GM19043 (cell line): ENCODE results near the gene KRT10.
"Not testable (repeated sequence)": the region's sequence is repeated elsewhere in the genome, so short reads cannot be mapped to it uniquely, and the experiment has no call there.

Experiments
- ATAC-seq: cut with Tn5 transposase; IDR thresholded peaks from one replicate; pipeline ENCODE4 v1.9.1; 2021; ENCODE audit warnings: low read depth; ENCODE audit not compliant: unreplicated experiment

Gene KRT10

DNA sequence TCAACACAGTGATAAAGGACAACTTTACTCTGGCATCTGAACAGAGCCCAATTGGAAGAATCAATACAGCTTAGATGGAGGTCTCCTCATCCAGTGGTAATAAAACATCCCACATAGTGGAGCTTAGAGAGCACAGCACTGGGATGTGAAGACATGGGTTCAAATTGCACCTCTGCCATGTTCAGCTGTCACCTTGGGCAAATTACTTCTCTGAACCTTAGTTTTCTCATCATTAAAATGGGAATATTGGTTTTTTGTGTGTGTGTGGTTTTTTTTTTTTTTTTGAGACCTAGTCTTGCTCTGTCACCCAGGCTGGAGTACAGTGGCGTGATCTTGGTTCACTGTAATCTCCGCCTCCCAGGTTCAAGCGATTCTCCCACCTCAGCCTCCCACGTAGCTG lies 13.6 kb upstream of the KRT10 start:
- ATAC-seq = no peak

DNA sequence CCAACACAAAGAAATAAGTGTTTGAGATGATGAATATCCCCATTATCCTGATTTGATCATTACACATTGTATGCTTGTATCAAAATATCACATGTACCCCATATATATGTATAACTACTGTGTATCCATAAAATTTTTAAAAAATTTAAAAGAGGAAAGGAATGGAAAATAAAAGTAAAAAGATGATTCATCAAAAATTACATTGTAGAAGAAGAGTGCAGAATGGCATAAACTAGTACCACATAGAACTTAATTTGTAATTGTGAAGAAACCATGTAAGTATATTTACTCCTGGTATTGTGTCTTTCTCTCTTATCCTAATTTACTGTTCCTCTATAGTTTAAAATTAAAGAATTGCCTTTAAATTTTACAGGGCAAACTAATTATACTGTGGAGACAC lies 11.5 kb upstream of the KRT10 start:
- no peak for ATAC-seq

DNA sequence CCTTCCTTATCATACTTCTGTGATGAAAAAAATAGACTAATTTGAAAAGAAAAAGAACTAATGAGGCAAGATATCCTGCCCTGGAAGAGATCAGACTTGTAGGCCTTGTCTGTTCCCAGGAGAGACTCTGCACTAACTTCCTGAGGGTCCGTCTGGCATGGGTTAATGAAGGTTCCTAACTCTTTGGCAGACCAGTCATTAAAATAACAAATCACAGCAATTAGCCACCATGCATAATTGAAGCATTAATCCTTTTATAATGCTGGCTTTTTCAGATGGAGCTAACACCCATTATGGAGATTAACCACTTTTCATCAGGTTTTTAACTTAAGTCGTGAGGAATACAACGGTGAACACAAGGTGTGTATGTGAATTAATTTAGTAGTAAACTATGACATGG lies 10.4 kb upstream of the KRT10 start:
- no peak for ATAC-seq

DNA sequence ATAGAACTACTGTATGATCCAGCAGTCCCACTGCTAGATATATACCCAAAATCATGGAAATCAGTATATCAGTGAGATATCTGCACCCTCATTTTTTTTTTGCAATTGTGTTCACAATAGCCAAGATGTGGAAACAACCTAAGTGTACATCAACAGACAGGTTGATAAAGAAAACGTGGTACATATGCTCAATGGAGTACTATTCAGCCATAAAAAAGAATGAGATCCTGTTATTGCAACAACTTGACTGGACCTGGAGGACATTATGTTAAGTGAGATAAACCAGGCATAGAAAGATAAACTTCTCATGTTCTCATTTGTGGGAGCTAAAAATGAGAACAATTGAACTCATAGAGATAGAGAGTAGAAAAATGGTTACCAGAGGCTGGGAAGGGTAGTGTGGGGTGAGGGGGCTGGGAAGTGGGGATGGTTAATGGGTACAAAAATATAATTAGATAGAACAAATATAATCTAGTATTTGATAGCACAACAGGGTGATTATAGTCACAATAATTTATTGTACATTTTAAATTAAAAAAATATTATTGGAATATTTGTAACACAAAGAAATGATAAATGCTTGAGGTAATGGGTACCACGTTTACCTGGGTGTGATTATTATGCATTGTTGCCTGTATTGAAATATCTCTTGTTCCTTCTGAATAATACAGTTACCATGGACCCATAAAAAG lies 7.8 kb upstream of the KRT10 start:
- ATAC-seq = no peak

DNA sequence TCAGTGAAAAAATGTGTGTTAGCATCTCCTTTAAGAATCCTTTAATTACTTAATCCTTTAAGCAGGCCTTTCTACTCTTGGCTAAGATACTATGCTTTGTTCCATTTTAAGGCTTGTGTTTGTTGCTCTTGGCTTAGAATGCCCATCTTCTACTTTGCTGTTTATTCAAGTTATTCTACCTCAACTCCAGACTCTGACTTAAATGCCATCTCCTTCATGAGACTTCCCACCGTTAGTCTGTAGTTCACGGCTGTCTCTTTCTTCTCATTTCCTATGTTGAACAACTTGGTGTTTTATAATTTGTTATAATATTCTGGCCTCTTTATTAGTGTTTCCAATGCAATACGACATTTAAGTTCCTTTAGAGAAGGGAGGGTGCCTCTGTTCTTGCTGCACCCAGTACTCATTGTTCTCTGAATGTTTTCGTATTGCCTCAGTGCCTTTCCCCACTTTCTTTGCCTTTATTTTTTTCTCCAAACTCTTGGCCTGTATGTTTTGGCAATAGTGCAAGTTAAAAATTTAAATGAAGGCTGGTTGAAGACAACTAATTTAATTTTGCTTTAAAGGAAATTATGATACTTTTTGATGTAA lies 6.1 kb upstream of the KRT10 start:
- ATAC-seq = no peak

DNA sequence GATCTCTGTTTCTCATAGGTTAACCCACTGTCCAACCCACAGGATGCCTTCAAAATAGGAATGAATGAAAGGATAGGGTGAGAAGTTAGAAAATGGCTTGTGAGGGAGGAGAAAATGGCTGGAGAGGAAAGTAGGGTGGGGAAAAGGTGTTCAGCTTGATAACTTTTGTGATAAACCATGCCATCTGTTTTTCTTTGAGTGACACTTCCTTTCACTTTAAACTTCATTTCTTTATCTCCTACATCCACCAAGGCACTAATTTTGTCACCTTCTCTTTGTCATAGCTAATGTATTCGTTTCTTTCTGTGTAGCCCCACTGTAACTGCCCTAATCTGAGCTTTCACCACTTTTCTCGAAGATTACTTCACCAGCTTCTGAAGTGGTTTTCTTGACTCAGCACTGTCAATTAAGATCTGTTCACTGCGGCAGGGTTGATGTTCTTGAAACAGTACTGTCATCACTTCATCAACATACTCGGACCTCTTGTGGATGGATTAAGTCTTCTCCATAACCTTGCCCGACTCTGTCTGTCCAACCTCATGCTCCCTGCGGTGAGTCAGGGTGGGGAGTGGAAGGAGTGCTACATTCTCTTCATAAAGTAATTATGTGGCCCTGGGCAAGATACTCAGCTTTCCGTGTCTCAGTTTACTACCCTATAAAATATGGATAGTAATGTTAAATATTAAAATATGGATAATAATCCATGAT lies 5.5 kb upstream of the KRT10 start:
- ATAC-seq = no peak

DNA sequence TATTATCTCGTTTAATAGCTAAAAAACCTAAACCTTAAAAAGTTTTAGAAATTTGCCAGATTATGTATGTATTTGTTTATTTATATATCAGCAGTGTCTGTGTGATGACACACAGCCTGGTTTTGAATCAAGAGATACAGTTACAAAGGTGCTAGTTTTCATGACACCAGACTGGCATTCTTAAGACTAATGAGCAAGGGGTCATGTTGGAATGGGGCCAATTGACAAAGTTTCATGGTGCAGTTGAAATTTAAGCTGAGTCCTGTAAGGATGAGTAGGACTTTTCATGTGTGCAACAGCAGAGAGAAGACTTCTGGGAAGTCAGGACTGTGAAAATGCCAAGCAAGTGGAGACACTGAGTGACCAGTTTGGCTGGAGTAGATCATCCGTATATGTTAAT lies 3.2 kb upstream of the KRT10 start:
- no peak for ATAC-seq

DNA sequence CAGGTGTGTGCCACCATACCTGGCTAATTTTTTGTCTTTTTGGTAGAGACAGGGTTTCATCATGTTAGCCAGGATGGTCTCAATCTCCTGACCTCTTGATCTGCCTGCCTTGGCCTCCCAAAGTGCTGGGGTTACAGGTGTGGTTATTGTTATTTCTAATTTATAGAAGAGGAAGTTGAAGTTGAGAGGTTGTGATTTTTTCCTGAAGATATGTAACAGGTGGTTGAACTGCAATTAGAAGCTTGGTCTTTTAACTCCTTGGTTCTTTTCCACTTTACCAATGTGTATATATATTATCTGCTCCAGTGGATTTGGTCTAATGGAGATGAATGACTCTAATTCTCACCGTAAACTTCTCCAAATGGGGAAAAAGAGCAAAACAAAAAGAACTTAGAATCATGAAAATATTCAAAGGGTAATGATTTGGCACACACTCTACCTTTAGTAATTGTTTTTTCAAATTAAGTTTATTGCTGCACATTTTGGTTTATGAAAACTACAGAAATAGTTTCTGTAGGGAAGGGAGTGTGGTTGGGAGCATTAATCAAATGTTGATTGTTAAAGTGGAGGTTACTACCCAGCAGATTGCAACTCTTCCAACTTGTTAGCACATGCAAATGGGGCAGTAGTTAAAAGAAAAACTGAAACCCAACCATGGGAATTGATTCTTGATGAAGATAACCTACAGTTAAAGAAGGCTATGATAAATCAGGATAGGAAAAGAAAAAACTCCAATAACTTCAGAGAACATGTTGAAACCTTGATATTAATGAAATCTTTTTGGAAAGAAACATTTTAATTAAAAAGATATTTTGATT lies 1.8 kb upstream of the KRT10 start:
- ATAC-seq = no peak

DNA sequence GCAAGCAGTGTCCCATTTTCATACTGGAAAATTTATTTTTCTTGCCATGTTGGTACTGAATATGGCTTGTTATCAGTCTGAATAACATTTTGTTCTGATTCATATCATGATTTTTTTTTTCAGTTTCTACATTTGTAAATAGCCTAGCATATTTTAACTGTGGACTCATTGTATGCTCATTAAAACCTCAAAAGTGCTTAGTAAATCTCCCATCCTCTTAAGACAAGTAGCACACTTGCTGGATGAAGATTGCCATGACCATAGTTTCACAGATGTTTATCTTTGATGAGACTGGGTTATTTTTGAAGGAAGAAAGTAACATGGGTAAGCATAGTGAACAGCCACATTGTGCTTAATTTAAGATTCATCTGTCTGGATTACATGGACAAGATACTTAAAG lies 878 bp downstream of the KRT10 start:
- ATAC-seq = no peak

DNA sequence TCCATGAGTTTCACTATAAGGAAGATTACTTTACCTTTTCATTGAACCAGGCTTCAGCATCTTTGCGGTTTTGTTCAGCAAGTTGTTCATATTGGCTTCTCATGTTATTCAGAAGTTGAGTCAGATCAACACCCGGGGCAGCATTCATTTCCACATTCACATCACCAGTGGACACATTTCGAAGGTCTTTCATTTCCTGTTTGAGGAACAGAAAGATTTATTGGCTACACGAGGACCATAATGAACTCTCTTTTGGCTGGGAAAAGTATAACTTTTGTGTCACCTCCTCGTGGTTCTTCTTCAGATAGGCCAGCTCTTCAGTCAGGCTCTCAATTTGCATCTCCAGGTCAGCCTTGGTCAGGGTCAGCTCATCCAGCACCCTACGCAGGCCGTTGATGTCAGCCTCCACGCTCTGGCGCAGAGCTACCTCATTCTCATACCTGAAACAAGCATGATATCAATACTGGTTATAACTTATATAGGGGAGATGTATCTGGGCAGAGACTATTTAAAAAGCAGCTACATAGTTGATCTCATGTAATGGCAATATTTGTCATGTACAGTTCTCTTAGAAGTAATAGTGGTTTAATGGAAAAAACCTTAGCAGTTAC lies 2.1 kb downstream of the KRT10 start:
- no peak for ATAC-seq

DNA sequence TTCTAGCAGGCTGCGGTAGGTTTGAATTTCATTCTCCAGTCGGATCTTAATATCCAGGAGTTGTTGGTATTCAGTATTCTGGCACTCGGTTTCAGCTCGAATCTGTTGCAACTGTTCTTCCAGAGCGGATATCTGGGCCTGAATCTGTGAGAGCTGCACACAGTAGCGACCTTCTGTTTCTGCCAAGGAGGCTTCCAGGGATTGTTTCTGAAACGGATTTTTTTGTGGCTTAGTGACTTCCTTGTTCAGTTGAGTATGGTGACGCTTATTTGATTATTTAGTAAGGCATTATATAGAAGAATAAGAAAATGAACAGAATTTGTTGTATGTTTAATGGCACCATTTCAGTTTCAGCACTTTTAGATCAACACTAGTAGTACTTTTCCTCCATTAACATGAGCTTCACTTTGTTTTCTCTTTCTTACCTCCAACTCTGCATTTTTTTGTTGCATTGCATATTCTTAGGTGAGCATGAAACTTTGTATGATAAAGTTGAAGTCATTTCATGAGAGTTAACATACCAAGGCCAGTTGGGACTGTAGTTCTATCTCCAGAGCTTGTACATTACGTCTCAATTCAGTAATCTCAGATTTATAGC lies 2.8 kb downstream of the KRT10 start:
- no peak for ATAC-seq

DNA sequence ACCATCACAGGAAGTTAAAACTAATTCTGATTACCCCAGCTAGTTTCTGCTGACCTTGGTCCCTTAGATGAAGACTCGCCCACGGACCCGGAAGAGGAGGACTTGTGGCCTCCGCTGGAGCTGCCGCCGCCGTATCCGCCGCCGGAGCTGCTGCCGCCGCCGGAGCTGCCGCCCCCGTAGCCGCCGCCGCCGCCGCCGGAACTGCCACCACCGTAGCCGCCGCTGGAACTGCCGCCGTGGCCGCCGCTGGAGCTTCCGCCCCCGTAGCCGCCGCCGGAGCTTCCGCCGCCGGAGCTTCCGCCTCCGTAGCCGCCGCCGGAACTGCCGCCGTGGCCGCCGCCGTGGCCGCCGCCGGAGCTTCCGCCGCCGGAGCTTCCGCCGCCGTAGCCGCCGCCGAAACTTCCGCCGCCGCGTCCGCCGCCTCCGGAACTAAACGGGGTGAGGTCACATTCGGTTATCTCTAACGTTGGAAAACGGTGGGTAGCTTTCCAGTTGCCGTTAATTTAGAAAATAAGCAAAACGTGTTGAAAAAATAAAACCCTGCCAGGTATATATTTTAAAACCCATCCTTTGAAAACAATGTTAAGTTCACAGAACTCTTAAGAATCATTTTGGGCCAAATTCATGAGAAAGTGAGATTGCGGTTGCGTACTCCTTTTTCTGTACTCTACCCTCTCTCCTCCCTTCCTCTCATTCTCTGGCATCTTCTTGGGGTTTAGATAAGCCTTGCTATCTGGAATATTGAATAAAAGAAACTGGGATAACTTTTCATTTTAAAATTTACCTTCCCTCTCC lies 3.5 kb downstream of the KRT10 start:
- ATAC-seq = no peak

DNA sequence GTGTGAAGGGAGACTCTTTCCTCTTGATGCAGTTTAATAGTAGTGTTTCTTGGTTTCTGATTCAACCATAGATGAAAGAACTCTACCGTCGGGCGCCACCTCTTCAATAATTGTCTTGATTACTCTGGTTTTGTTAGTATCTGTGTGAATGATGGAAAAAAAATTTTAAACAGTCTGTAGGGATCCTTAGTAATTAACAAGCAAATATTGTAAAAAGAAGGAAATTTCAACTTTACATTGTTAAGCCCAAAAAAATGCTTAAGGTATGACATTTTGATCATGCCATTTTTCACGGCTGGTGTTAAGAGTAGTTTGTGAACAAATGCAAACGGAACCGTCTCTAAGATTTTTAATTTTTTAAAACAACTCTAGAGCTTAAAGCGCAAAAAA lies 4.1 kb downstream of the KRT10 start:
- ATAC-seq = no peak

DNA sequence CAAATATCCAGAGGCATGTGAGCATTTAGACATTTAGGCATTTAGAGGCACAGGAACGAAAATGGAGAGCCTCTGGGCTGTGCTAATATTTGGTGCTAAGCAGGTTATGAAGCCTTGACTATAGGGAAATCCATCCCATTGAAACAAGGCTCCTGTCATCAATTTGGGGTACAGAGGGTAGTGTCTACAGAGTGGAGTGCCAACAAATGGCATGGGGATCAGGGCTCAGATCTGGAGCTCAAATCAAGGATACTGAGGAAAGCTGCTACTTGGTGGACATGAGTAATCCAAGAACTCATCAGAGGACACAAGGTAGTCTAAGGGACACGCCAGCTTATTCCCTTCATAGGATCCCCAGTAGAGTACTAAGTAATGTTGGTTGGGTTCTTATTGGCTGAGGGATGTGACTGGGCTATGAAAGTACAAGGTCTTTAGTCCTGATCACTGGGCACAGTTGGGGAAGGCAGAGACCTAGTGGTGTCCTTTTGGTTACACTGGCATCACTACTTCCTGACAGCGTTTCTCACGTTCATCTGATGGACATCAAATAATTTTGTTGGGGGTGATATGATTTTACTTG lies 5.2 kb downstream of the KRT10 start:
- no peak for ATAC-seq

DNA sequence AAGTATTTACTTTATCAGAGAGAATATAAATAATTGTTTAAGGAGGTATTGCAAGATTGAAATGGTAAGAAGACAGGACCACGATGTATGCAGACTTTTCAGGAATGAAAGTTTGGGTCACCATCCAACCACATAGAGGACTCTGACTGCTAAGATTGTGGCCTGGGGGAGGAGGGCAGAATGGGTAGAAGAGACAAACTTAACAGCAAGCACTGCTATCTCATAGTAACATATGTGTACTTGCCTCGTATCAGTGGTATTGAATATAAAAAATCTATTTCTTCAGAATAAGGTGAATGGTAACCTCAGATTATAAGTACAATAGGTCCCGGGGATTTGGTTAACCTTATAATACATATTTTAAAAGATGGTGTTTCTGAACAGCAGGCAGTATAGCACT lies 5.8 kb downstream of the KRT10 start:
- ATAC-seq = no peak

DNA sequence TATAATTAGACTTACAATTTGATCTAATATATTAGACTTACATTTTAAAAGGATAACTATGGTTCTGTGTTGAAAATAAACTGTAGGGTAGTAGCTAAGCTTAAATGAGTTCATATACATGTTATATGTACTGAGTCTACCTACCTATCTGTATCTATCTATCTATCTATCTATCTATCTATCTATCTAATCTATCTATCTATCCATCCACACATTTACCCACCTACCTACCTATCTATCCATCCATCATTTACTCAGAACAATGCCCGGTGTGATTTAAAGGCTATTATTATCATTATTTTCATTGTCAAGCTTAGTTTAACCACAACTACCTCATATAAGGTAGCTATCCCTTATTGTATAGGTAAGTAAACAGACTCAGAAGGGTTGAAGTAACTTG lies 7.0 kb downstream of the KRT10 start:
- no peak for ATAC-seq

DNA sequence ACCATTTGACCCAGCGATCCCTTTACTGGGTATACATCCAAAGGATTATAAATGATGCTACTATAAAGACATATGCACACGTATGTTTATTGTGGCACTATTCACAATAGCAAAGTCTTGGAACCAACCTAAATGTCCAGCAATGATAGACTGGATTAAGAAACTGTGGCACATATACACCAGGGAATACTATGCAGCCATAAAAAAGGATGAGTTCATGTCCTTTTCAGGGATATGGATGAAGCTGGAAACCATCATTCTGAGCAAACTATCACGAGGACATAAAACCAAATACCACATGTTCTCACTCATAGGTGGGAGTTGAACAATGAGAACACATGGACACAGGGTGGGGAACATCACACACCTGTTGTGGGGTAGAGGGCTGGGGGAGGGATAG lies 7.8 kb downstream of the KRT10 start:
- not testable (repeated sequence) for ATAC-seq

DNA sequence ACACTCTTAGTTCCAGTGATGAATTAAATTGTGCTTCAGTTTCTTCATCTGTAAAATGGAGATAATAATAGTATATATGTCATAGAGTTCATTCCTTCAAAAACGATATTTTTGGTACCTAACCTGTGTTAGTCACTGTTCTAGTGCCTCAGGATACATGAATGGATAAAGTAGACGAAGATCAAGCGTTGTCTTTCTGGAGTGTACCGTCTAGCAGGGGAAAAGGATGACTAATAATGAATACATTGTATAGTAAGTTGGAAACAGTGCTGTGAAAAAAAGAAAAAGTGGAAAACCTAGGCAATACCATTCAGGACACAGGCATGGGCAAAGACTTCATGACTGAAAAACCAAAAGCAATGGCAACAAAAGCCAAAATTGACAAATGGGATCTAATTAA lies 8.6 kb downstream of the KRT10 start:
- no peak for ATAC-seq

DNA sequence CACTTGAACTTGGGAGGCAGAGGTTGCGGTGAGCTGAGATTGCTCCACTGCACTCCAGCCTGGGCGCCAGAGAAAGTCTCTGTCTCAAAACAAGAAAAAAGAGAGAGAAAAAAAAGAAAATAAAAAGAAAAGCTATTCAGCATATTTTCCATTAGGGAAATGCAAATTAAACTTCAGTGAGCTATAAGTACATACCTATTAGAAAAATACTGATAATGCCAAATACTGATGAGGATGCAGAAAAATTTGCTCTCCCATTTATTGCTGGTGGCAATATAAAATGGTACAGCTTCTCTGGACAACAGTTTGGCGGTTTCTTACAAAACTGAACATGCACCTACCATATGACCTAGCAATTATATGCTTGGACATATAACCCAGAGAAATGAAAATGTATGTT lies 9.8 kb downstream of the KRT10 start:
- no peak for ATAC-seq
